Stimulated activated naive B cell treated with anti-CD40 and anti-IgM and Interleukin-4, amounts not matched to agents 10 μg/mL and 1 μg/mL and 100 μg/mL, for 72 hours (primary cell): ENCODE data around the gene CFAP100.

Source experiments
- ATAC-seq, 2 donors: fragments of 150-1000 bp; cut with Tn5 transposase; replicated peaks; 2 replicates each; pipeline ENCODE4 v1.10.0; 2021; ENCODE audit warnings: moderate library complexity in 1 of 2
- DNase-seq: peaks from one replicate; pipeline ENCODE4 v3.0.0; 2021
- H3K27ac Mint-ChIP-seq: one replicate; pipeline ENCODE4 v1.8.0; 2022; ENCODE audit warnings: mild to moderate bottlenecking, mixed read lengths
- H3K27me3 Mint-ChIP-seq, 2 donors: one replicate each; pipeline ENCODE4 v1.8.0; 2022; ENCODE audit warnings: mixed read lengths in 2 of 2
- H3K36me3 Mint-ChIP-seq, 2 donors: one replicate each; pipeline ENCODE4 v1.8.0; 2022; ENCODE audit warnings: mixed read lengths in 2 of 2, mild to moderate bottlenecking in 1 of 2
- H3K4me1 Mint-ChIP-seq, 2 donors: one replicate each; pipeline ENCODE4 v1.8.0; 2022; ENCODE audit warnings: mixed read lengths in 2 of 2, mild to moderate bottlenecking in 1 of 2
- H3K4me3 Mint-ChIP-seq, 2 donors: one replicate each; pipeline ENCODE4 v1.8.0; 2022; ENCODE audit warnings: mild to moderate bottlenecking in 2 of 2, mixed read lengths in 2 of 2, moderate library complexity in 1 of 2
- H3K9me3 Mint-ChIP-seq, 2 donors: one replicate each; pipeline ENCODE4 v1.8.0; 2022; ENCODE audit warnings: mixed read lengths in 2 of 2, mild to moderate bottlenecking in 1 of 2

Gene CFAP100

DNA sequence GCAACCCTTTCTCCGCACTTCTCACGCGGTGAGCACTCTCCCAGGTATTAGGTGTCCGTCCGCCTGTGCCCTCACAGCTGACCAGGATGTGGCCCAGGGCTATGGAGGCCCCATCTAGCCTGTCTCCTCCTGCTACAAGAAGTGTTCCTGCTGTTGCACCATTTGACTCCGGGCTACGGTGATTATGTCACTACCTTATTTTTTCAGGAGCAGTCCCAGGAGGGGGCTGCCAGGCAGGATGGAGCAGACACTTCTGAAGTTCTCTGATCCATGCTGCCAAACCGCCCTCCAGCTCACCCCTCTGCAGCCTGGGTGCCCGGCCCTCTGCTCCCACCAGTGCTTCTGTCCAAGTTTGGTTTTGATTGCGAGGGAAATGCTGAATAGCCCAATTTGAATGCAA, 44.0 kb downstream of the CFAP100 start:
- Mint-ChIP-seq H3K27ac (no peak overlapping the region), H3K4me1 (peaks cover 0 to 4% of the 10 kb centered on the region in 2 donors), H3K9me3 (no peaks in the 10 kb centered on the region), H3K36me3 (peaks cover 56 to 69% of the 10 kb centered on the region in 2 donors), H3K27me3 (no peaks in the 10 kb centered on the region), H3K4me3 (no peak overlapping the region)
- no peak for ATAC-seq
- no peak for DNase-seq

DNA sequence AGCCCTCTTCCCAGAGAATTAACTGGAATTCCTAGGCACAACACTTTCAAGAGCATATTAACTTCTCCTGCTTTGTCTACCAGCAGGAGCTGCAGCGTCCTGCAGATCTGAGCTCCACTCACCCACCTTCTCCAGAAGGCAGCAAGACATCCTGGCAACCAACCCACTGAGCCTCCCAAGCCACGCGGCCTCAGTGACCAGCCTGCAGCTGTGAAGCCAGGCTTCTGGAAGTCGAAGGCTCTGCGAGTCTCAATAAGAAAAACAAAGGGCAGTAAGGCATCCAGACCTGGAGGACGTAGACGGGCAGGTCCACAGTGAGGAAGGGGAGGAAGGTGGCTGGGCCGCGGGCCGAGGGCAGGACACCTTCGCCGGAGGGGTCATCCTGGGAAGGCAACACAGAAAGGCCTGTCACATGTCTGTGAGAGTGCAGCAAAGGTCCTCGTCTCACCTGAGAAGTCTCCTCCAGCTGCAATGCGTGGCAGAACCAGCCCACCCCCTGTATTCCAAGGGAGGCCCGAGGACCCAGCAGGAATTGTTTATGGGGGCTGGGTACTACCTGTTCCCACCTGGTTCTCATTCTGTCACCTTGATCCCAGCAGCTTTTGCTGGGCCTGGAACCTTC, 44.7 kb downstream of the CFAP100 start:
- no peak overlapping the region for H3K27ac Mint-ChIP-seq
- ATAC-seq (no peak), DNase-seq (no peak)
- no peak overlapping the region for H3K4me3 Mint-ChIP-seq
- H3K27me3 Mint-ChIP-seq, result no peaks in the 10 kb centered on the region
- H3K9me3 Mint-ChIP-seq, result no peaks in the 10 kb centered on the region
- peaks cover 0 to 4% of the 10 kb centered on the region in 2 donors for H3K4me1 Mint-ChIP-seq
- peaks cover 51 to 64% of the 10 kb centered on the region in 2 donors for H3K36me3 Mint-ChIP-seq

DNA sequence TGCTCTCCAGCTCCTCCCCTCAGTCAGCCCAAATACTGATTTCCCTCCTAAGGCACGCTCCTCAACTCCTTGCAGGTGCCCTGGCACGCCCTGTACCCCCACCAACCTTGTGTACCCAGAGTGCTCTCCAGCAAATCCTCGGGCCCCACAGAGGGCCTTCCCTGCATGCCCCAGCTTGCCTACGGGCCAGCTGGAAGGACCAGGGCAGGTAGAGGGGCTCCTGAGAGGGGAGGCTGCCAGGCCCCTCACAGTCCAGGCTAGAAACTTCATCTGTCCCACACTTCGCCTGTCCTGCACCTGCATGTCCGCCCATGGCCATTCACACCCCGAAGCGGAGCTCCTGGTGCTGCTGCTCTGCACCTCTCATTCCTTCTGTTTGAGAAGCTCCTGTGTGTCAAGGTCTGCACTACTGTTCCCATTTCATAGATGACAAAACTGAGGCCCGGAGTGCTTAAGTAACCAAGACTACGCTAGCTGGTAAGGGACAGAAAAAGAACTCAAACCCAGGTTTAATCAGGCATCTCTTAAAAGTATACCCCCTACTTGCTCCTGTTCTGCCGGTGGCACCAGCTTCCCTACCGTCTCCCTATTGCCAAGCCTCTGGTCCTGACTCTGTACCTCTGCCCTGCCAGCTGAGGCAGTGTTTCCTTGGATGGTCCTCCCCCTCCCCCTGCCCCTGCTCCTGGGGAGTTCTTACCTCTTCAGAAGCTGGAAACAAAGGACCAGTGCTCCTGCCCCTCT, 45.4 kb downstream of the CFAP100 start:
- H3K4me1 Mint-ChIP-seq, result peaks cover 0 to 4% of the 10 kb centered on the region in 2 donors
- no peaks in the 10 kb centered on the region for H3K27me3 Mint-ChIP-seq
- no peaks in the 10 kb centered on the region for H3K9me3 Mint-ChIP-seq
- H3K4me3 Mint-ChIP-seq, result no peak overlapping the region
- ATAC-seq (no peak), DNase-seq (no peak)
- H3K27ac Mint-ChIP-seq, result no peak overlapping the region
- H3K36me3 Mint-ChIP-seq, result peaks cover 48 to 57% of the 10 kb centered on the region in 2 donors

DNA sequence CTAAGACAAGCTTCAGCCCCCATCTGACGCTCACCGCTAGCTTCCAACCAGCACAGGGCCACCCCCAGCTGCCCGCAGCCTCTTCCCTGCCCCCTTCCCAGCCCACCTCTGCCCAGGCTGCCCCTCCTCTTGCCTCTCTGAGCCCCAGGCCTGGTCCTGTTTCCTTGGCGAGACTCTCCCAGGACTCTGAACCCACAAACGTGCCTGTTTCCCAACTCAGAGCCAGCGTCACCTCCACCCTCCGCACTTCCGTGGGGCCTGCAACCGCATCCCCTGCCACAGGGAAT, 45.9 kb downstream of the CFAP100 start:
- no peak for ATAC-seq
- Mint-ChIP-seq H3K4me1 (peaks cover 0 to 4% of the 10 kb centered on the region in 2 donors), H3K27me3 (no peaks in the 10 kb centered on the region), H3K4me3 (no peak overlapping the region), H3K36me3 (peaks cover 48 to 54% of the 10 kb centered on the region in 2 donors), H3K27ac (no peak overlapping the region), H3K9me3 (no peaks in the 10 kb centered on the region)
- DNase-seq, result no peak

DNA sequence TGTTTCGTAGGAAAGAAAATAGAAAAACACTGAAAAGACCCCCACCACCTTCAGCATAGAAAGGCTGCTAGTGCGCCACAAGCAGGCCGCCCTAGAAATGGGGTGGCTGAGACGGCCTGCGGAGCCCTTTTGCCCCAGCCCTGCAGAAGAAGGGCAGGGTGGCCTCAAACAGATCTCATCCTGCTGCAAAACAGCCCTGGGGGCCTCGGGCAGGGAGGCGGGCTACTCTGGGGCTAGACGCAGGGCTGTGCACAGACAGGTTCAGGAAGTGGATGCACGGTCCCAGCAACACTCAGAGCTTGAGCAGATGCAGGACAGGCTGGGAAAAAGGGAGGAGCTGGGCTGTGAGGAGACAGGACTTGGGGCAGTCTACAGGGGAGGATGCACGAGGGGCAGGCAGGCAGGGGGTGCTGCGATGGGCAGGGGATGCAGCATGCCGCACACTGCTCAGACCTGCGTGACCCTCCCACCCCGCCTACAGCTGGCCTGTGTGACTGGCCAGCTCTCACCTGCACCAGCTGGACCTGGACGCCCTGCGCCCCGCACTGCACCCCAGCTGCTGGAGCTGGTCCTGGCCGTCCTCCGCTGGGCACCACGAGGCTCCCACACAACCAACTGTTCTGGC, 46.7 kb downstream of the CFAP100 start:
- no peak for DNase-seq
- H3K4me3 Mint-ChIP-seq, result no peak overlapping the region
- peak overlapping the region; percentile 75 for H3K27ac Mint-ChIP-seq
- peaks cover 41 to 49% of the 10 kb centered on the region in 2 donors for H3K36me3 Mint-ChIP-seq
- no peak for ATAC-seq
- no peaks in the 10 kb centered on the region for H3K9me3 Mint-ChIP-seq
- H3K4me1 Mint-ChIP-seq, result no peaks in the 10 kb centered on the region
- H3K27me3 Mint-ChIP-seq, result no peaks in the 10 kb centered on the region

DNA sequence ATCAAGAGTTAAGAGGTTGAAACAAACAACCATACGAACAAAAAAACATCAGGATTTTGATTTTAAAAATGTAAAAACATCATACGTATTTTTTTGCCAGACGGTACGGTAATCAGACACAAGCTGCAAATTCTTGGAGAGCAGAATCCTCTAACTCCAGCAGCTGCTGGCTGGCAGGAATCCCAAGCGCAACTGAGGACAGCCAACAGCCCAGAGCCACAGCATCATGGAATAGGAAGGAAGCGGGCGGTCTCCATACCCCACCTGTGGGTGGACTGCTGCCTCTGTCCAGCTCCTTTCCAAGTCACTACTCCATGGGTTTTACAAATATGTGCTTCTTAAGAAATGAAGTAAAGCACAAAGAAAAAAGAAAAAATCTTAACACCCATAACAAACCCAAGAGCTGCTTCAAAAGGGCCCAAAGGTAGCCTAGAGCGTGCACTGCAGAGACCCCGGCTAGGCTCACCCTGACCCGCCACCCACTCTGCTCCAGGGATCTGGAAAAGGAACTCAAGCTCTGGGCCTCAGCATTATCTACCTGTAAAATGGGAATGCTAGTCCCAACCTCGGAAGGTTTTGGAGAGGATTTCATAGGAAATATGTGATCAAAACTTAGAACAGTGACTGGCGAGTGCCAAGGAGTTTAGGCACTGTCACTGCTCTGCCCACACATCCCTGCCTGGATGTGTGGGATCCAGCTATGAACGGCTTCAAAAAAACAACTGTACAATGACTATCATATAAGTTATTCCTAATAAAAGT, 47.6 kb downstream of the CFAP100 start:
- H3K27me3 Mint-ChIP-seq, result no peaks in the 10 kb centered on the region
- no peaks in the 10 kb centered on the region for H3K9me3 Mint-ChIP-seq
- no peak overlapping the region for H3K27ac Mint-ChIP-seq
- DNase-seq (no peak), ATAC-seq (no peak)
- peaks cover 32 to 45% of the 10 kb centered on the region in 2 donors for H3K36me3 Mint-ChIP-seq
- H3K4me1 Mint-ChIP-seq, result no peaks in the 10 kb centered on the region
- no peak overlapping the region for H3K4me3 Mint-ChIP-seq

DNA sequence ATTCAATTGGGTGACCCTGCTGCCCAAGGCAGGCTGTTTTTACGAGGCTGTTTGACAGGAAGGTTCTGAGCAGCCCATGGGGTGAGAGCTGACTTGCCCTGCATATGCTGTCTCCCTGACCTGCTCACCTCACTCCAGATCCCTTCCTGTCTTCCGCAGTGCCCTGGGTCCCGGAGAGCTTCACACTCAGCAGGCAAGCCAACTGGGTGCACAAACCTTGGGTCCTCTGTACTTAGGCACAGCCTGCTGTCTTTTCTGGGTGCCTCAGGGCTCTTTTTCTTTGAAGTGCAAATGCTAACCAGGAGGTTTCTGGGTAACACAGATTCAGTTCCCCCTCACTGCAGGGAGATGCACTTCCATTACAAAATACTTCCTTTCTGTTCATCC, 48.1 kb downstream of the CFAP100 start:
- H3K9me3 Mint-ChIP-seq, result no peaks in the 10 kb centered on the region
- H3K27me3 Mint-ChIP-seq, result no peaks in the 10 kb centered on the region
- H3K4me1 Mint-ChIP-seq, result no peaks in the 10 kb centered on the region
- peaks cover 29 to 39% of the 10 kb centered on the region in 2 donors for H3K36me3 Mint-ChIP-seq
- DNase-seq (no peak), ATAC-seq (no peak)
- peak overlapping the region; percentile 56 for H3K27ac Mint-ChIP-seq
- H3K4me3 Mint-ChIP-seq, result no peak overlapping the region

DNA sequence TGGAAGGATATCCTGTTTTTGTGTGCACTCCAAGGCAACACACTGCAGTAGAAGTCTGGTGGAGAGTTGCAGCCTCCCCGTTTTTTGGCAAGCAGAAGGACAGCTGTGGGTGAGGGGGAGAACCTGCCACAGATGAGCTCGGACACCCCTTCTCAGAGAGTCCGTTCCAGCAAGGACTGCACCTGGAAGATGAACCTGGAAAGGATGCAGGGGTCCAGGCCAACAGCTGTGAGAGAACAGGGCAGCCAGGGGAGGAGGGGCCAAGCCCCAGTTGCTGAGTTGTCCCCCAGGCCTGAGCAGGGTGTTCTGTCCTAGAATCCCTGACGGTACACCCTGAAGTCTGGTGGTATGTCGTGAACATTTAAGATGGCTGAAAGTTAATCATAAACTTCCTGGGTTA, 50.8 kb downstream of the CFAP100 start:
- no peaks in the 10 kb centered on the region for H3K27me3 Mint-ChIP-seq
- DNase-seq (no peak), ATAC-seq (no peak)
- peaks cover 20 to 30% of the 10 kb centered on the region in 2 donors for H3K36me3 Mint-ChIP-seq
- H3K4me1 Mint-ChIP-seq, result no peaks in the 10 kb centered on the region
- no peak overlapping the region for H3K4me3 Mint-ChIP-seq
- no peaks in the 10 kb centered on the region for H3K9me3 Mint-ChIP-seq
- H3K27ac Mint-ChIP-seq, result no peak overlapping the region

DNA sequence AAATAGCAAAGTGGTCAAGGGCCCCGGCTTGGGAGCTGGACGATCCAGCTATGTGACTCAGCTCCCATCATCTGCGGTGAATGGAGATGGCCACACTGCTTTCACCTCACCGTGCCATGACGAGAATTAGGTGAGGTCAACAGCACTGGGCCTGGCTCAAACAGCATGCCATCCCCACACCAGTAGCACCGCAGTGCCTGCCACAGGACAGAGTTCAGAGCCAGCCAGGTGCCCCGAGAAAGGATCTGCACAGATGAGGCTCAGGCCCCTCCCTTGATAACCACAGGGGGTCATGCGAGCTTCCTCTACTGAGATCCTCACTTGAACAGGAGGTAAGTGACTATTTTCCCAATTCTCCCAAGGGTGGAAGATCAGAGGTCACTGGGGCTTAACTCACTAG, 51.6 kb downstream of the CFAP100 start:
- no peak overlapping the region for H3K4me3 Mint-ChIP-seq
- no peaks in the 10 kb centered on the region for H3K9me3 Mint-ChIP-seq
- H3K27ac Mint-ChIP-seq, result no peak overlapping the region
- no peak for ATAC-seq
- DNase-seq, result no peak
- H3K4me1 Mint-ChIP-seq, result no peaks in the 10 kb centered on the region
- peaks cover 18 to 28% of the 10 kb centered on the region in 2 donors for H3K36me3 Mint-ChIP-seq
- no peaks in the 10 kb centered on the region for H3K27me3 Mint-ChIP-seq

DNA sequence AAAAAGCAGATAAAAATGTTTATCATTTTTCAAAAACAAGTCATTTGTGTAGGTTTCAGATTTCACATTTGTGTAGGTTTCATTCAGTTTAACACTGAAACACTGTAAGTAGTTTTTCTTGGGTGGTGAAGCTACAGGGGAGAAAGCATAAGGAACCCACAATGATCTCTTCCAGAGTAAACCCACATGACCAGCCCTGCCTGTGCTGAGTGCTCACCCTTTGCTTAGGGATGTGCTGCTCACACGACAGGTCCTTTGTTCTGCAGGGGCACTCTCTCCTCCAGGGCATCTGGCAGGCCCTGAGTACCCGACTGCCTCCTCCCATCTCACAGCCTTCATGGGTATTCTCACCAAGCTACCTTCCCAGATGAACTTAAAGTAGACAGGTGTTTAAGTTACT, 52.1 kb downstream of the CFAP100 start:
- Mint-ChIP-seq H3K4me1 (no peaks in the 10 kb centered on the region), H3K4me3 (no peak overlapping the region), H3K9me3 (no peaks in the 10 kb centered on the region), H3K36me3 (peaks cover 21 to 30% of the 10 kb centered on the region in 2 donors), H3K27ac (no peak overlapping the region), H3K27me3 (no peaks in the 10 kb centered on the region)
- DNase-seq (no peak), ATAC-seq (no peak)

DNA sequence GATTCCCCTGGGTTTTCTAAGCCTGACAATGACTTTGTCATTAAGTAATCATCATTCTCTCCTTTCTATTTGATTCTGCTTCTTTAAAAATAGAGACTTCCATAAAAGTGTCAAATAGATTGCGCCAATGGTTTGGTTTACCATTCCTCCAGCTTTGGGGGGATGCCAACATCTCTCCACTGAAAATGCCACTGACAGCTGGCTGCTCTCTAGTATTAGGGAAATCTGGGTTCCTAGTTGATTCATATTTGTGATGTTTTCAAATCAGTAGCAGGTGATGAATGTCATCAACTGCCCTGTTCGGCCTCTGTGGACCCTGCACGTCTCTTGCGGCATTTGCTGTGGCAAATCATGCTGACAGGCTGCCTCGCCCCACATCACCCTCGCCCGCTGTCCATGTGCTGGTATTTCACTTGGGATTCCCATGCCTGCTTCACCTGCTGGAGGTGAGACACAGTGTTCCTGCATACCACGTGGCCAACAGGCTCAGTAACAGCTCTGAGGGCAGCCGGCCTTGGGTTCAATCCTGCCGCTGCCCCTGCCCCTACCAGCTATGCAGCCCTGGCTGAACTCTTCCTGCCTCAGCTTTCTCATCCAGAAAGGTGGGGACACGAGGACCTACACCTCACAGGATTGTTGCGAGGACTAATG, 52.9 kb downstream of the CFAP100 start:
- no peaks in the 10 kb centered on the region for H3K27me3 Mint-ChIP-seq
- no peak overlapping the region for H3K4me3 Mint-ChIP-seq
- no peak for ATAC-seq
- no peak overlapping the region for H3K27ac Mint-ChIP-seq
- no peaks in the 10 kb centered on the region for H3K9me3 Mint-ChIP-seq
- no peak for DNase-seq
- peaks cover 24 to 38% of the 10 kb centered on the region in 2 donors for H3K36me3 Mint-ChIP-seq
- peaks cover 0 to 5% of the 10 kb centered on the region in 2 donors for H3K4me1 Mint-ChIP-seq

DNA sequence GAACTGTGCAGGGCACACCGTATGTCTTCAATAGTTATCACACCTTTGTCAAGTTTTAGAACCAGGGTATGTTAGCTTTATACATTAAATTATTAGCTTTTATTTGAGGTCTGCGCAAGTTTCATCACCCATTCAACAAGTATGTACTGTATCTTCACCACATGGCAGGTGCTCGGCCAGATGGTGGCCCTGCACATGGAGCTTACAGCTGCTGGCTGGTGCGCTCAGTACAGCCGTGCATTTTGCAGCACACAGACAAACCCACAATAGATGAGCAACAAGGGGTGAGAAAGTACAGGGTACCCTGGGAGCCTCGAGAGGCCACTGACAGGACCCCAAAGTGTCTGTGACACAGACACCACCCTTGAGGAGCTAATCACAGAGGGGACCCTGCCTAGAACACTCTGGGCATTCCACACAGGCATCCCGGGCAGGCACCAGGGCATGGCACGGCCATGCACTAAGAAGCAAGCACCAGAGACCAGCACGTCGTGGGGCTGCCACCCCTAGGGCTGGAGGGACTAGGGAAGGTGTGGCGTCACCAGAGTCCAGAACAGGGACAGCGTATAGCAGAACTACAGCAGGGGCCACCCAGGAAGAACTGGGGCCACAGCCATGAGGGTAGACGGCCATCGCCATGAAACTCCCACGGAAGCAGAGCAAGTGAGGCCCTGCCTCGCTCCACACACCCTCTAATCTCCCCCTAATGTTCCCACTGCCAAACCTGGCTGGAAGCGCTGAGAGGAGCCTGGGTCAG, 53.6 kb downstream of the CFAP100 start:
- Mint-ChIP-seq H3K36me3 (peaks cover 24 to 36% of the 10 kb centered on the region in 2 donors), H3K4me1 (peaks cover 0 to 5% of the 10 kb centered on the region in 2 donors), H3K27ac (no peak overlapping the region), H3K4me3 (no peak overlapping the region), H3K9me3 (no peaks in the 10 kb centered on the region), H3K27me3 (no peaks in the 10 kb centered on the region)
- DNase-seq (no peak), ATAC-seq (no peak)

DNA sequence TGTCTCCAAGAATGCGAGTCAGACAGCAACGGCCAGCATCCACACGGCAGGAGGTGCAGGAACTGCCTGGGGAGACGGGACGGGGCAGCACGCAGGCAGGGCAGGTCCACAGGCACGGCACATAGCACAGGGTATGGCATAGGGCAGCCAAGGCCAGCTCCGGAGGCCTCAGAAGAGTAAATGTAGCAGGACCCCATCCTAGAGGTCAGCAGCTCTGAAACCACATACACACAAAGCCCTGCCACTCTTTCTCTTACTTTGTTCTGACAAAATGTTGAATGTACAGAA, 54.1 kb downstream of the CFAP100 start:
- Mint-ChIP-seq H3K36me3 (peaks cover 24 to 36% of the 10 kb centered on the region in 2 donors), H3K4me1 (peaks cover 0 to 5% of the 10 kb centered on the region in 2 donors), H3K27me3 (no peaks in the 10 kb centered on the region), H3K4me3 (no peak overlapping the region), H3K9me3 (no peaks in the 10 kb centered on the region), H3K27ac (no peak overlapping the region)
- DNase-seq (no peak), ATAC-seq (no peak)

DNA sequence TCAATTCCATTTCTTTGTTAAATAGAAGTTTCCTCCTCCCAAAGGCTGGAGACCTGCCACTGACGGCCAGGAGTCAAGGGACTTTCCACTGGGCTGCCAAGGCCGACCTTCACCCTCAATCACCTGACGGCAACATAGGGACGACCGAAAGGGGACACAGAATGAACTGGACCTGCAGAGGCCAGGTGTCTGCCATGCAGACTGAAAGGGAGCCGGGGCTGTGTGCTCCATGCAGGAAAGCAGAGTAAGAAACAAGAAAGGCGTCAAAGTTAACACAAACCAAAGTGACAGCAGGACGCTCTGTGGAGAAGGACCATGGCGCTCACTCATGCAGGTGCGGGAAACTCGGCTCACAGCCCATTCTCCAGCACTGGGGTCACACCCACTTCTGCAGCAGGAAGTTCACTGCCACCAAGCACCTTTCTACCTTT, 54.9 kb downstream of the CFAP100 start:
- H3K4me3 Mint-ChIP-seq, result no peak overlapping the region
- peaks cover 3 to 5% of the 10 kb centered on the region in 2 donors for H3K4me1 Mint-ChIP-seq
- no peaks in the 10 kb centered on the region for H3K9me3 Mint-ChIP-seq
- DNase-seq (no peak), ATAC-seq (no peak)
- H3K27ac Mint-ChIP-seq, result no peak overlapping the region
- peaks cover 28 to 41% of the 10 kb centered on the region in 2 donors for H3K36me3 Mint-ChIP-seq
- no peaks in the 10 kb centered on the region for H3K27me3 Mint-ChIP-seq
